ENCODE results near the gene ZDHHC7.

DNA sequence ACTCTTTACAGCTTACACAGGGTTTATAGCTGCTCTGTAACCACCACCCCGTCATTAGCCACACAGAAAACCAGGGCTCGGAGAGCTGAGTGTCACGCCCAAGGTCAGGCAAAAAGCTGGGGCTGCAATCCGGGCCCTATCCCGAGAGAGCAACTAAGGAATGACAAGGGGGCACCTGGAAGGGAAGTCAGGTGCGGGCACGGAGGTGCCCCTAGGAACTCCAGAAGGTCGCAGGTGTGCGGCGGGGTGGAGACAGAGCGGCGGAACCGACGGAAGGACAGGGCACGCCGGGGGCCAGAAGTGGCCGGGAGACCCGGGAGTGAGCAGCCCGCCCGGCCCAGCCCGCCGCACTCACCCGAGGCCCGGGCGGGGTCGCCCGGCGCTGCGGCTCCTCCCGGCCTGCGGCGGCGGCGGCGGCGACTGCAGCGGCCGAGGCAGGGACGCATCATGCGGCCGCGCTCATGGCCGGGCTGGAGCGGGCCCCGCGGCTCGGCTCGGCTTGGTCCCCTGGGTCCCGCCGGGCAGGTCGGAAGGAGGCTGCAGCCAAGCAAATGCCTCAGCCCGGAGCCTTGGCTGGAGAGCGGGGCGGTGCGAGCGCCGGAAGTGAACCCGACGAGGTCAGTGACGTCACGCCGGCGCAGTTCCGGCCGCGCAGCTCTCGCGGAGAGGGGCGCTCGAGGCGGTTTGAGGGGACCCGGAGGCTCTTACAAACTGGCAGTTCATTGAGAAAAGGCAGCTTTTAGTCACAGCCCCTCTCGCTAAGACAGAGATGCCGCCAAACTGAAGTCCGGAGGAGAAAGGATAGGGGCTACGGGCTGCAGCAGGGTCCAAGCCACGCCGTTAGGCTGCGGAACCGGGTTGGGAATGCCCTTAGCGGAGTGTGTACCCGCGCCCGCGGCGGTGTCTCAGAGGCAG lies at the start of gene ZDHHC7:
- TF ChIP-seq CTCF (IDR thresholded peaks at IDR 0.05) (peak in 4 of 6 experiments; percentile 16 to 37 (median 32)), POLR2AphosphoS5 (IDR thresholded peaks at IDR 0.05) (peak; percentile 92 to 98)

Measured in upper lobe of left lung (tissue), 4 donors.